Measurements from ENCODE around the gene DENND2A. TPM values are rescaled to one million over a fixed set of nuclear protein-coding genes. Genes with fewer than 3 reads are reported as not detected.

Gene DENND2A
- total RNA-seq, 1 experiment from 2014 or later: 7.3 TPM

- Histone ChIP-seq H3K23ac (ENCODE audit: insufficient read length, low read depth, low read length) (no peak overlapping the region), H3K18ac (ENCODE audit: insufficient read length, low read depth, low read length) (no peak overlapping the region), H2BK120ac (ENCODE audit: low read depth, low read length, poor library complexity, severe bottlenecking) (no peak overlapping the region), H2AK5ac (ENCODE audit: insufficient read length, low read length) (no peak overlapping the region), H3K79me2 (ENCODE audit: insufficient read depth, low read length) (no peaks in the 10 kb centered on the region), H3K9ac (ENCODE audit: extremely low read depth, insufficient read length, low read length) (peak overlapping the region; percentile 50), H3K79me1 (ENCODE audit: insufficient read depth, low read depth, low read length, poor library complexity, severe bottlenecking) (no peaks in the 10 kb centered on the region), H2BK5ac (ENCODE audit: insufficient read length, low read length) (no peak overlapping the region), H4K91ac (ENCODE audit: insufficient read length, low read depth, low read length) (no peak overlapping the region), H3K4me2 (ENCODE audit: insufficient read depth, insufficient read length, low read length) (peak overlapping the region; percentile 74), H4K8ac (replicated peaks; ENCODE audit: insufficient read length, low read depth, low read length) (no peak overlapping the region), H2BK15ac (ENCODE audit: low read depth, low read length) (no peak overlapping the region), H3K27ac (ENCODE audit: insufficient read length, low read depth, low read length) (no peak overlapping the region), H3K4me1 (ENCODE audit: insufficient read depth, low read length) (peaks cover 14% of the 10 kb centered on the region; the same call in 1 of the 2 replicates), H3K9me3 (ENCODE audit: control insufficient read depth, low read depth, low read length) (no peaks in the 10 kb centered on the region), H3K23me2 (ENCODE audit: insufficient read length, low read depth, low read length, poor library complexity, severe bottlenecking) (peaks cover 15% of the 10 kb centered on the region), H2BK20ac (ENCODE audit: low read depth, low read length, poor library complexity, severe bottlenecking) (no peak overlapping the region), H2AFZ (ENCODE audit: low read length) (no peak overlapping the region), H4K20me1 (ENCODE audit: control insufficient read depth, insufficient read depth, insufficient read length) (no peaks in the 10 kb centered on the region), H3K14ac (ENCODE audit: insufficient read depth, low read length) (peak overlapping the region; percentile 85; the same call in 1 of the 2 replicates), H3K27me3 (ENCODE audit: insufficient read depth, low read length) (no peaks in the 10 kb centered on the region), H3T11ph (ENCODE audit: low read length) (no peak overlapping the region), H3K4ac (ENCODE audit: low read depth, low read length) (no peak overlapping the region), H3K56ac (ENCODE audit: insufficient read length, low read depth, low read length) (no peak overlapping the region), H4K5ac (ENCODE audit: insufficient read length, low read depth, low read length) (no peak overlapping the region), H2BK12ac (ENCODE audit: insufficient read length, low read depth, low read length) (no peak overlapping the region)
- Mint-ChIP-seq H3K27me3 (ENCODE audit: low read depth) (peaks cover 35% of the 10 kb centered on the region), H3K36me3 (ENCODE audit: insufficient read depth in 1 of 3, low read depth in 3 of 3) (no peaks in the 10 kb centered on the region), H3K4me1 (peaks cover 45 to 51% of the 10 kb centered on the region in 2 experiments), H3K27ac (peak overlapping the region in 1 of 3 experiments; percentile 76; a peak in 2 of 7 replicates), H3K4me3 (peak overlapping the region; percentile 92 to 94), H3K9me3 (no peaks in the 10 kb centered on the region)
- TF ChIP-seq, protein P1, sequence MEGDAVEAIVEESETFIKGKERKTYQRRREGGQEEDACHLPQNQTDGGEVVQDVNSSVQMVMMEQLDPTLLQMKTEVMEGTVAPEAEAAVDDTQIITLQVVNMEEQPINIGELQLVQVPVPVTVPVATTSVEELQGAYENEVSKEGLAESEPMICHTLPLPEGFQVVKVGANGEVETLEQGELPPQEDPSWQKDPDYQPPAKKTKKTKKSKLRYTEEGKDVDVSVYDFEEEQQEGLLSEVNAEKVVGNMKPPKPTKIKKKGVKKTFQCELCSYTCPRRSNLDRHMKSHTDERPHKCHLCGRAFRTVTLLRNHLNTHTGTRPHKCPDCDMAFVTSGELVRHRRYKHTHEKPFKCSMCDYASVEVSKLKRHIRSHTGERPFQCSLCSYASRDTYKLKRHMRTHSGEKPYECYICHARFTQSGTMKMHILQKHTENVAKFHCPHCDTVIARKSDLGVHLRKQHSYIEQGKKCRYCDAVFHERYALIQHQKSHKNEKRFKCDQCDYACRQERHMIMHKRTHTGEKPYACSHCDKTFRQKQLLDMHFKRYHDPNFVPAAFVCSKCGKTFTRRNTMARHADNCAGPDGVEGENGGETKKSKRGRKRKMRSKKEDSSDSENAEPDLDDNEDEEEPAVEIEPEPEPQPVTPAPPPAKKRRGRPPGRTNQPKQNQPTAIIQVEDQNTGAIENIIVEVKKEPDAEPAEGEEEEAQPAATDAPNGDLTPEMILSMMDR (conservative IDR thresholded peaks at IDR 0.05): no peak
- no CpG with 5 or more reads among the region's 15 CpGs for WGBS (ENCODE audit: extremely low coverage, insufficient read length, low lambda C conversion rate)
- DNase-seq: no peak
Observed at GRCh38 chr7:140639366-140640053, 1.1 kb downstream of the DENND2A start.
